ENCODE results near the gene TRPC6.

DNA sequence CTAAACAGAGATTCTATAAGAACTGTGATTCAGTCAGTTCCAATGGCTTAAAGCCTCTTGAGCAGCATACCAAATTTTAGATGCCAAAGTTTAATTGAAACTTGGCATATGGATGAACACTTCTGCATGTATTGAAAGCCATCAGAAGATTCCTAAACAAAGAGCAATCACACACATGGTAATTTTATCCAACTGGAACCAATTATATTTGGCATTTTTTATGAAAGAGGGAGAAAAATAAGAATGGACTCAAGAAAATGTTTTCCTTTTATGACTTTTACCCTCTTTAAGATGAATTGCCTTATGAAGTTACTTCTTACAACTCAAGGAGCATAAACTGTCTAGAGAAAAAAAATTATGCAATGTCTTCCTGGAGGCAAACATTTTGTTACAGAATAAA is 7.4 kb downstream of the TRPC6 start:
- no peak for TF ChIP-seq EZH2phosphoT487 (IDR thresholded peaks at IDR 0.05; ENCODE audit: low read depth, severe bottlenecking, unreplicated experiment)
- TF ChIP-seq, protein P1, sequence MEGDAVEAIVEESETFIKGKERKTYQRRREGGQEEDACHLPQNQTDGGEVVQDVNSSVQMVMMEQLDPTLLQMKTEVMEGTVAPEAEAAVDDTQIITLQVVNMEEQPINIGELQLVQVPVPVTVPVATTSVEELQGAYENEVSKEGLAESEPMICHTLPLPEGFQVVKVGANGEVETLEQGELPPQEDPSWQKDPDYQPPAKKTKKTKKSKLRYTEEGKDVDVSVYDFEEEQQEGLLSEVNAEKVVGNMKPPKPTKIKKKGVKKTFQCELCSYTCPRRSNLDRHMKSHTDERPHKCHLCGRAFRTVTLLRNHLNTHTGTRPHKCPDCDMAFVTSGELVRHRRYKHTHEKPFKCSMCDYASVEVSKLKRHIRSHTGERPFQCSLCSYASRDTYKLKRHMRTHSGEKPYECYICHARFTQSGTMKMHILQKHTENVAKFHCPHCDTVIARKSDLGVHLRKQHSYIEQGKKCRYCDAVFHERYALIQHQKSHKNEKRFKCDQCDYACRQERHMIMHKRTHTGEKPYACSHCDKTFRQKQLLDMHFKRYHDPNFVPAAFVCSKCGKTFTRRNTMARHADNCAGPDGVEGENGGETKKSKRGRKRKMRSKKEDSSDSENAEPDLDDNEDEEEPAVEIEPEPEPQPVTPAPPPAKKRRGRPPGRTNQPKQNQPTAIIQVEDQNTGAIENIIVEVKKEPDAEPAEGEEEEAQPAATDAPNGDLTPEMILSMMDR (IDR thresholded peaks at IDR 0.05; ENCODE audit: poor library complexity): no peak
- no peak for TF ChIP-seq EZH2 (IDR thresholded peaks at IDR 0.05; ENCODE audit: borderline replicate concordance)

Data from hepatocyte (in vitro differentiated cells).